ENCODE results near the gene MUC5B.
"Not testable (repeated sequence)": the region's sequence is repeated elsewhere in the genome, so short reads cannot be mapped to it uniquely, and the experiment has no call there.

Gene MUC5B, protein sequence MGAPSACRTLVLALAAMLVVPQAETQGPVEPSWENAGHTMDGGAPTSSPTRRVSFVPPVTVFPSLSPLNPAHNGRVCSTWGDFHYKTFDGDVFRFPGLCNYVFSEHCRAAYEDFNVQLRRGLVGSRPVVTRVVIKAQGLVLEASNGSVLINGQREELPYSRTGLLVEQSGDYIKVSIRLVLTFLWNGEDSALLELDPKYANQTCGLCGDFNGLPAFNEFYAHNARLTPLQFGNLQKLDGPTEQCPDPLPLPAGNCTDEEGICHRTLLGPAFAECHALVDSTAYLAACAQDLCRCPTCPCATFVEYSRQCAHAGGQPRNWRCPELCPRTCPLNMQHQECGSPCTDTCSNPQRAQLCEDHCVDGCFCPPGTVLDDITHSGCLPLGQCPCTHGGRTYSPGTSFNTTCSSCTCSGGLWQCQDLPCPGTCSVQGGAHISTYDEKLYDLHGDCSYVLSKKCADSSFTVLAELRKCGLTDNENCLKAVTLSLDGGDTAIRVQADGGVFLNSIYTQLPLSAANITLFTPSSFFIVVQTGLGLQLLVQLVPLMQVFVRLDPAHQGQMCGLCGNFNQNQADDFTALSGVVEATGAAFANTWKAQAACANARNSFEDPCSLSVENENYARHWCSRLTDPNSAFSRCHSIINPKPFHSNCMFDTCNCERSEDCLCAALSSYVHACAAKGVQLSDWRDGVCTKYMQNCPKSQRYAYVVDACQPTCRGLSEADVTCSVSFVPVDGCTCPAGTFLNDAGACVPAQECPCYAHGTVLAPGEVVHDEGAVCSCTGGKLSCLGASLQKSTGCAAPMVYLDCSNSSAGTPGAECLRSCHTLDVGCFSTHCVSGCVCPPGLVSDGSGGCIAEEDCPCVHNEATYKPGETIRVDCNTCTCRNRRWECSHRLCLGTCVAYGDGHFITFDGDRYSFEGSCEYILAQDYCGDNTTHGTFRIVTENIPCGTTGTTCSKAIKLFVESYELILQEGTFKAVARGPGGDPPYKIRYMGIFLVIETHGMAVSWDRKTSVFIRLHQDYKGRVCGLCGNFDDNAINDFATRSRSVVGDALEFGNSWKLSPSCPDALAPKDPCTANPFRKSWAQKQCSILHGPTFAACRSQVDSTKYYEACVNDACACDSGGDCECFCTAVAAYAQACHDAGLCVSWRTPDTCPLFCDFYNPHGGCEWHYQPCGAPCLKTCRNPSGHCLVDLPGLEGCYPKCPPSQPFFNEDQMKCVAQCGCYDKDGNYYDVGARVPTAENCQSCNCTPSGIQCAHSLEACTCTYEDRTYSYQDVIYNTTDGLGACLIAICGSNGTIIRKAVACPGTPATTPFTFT (N-terminal part only)

GRCh38 chr11:1222491-1223345 lies at the start of gene MUC5B:
MUC5B (plus strand) TSS chr11:1223066; CDS start chr11:1223124, 58 bp downstream.
- in situ Hi-C loops (cut with MboI; ENCODE audit: low sequenced_read_pairs, unreplicated experiment), result no loop called here
- DNase-seq (ENCODE audit: low spot score), result no peak
- no peak for TF ChIP-seq CTCF (IDR thresholded peaks at IDR 0.05; ENCODE audit: borderline replicate concordance, control extremely low read depth, extremely low read depth, insufficient read depth, missing control alignments)

- in situ Hi-C loops (cut with MboI; ENCODE audit: low sequenced_read_pairs, unreplicated experiment); DNase-seq (ENCODE audit: low spot score): not testable (repeated sequence)
Observed at GRCh38 chr11:1173396-1173795, 49.5 kb upstream of the MUC5B start.

DNA sequence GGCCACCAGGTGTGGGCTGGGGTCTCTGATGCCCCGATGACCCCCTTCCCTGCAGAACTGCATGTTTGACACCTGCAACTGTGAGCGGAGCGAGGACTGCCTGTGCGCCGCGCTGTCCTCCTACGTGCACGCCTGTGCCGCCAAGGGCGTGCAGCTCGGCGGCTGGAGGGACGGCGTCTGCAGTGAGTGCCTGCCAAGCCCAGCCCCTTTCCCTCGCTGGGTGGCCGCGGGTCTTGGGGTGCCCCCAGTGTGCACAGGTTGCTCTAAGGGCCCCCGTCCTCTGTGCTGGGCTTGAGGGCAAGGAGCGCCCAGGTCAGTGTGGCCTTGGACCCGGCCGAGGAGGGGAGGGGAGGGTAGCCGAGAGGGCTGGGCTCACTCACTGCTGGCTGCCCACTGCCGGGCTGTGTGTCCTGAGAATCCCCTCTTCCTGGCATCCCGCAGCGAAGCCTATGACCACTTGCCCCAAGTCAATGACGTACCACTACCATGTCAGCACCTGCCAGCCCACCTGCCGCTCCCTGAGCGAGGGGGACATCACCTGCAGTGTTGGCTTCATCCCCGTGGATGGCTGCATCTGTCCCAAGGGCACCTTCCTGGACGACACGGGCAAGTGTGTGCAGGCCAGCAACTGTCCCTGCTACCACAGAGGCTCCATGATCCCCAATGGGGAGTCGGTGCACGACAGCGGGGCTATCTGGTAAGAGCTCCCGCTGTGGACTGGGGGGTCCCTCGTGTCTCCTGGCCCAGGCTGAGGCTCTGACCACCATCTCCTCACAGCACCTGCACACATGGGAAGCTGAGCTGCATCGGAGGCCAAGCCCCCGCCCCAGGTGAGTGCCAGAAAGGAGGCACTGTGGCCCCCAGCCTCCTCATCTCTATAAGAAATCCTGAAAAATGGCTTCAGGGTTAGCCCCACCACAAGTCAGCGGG lies 48.2 kb upstream of the MUC5B start:
- no peak for DNase-seq (ENCODE audit: low spot score)
- in situ Hi-C loops (cut with MboI; ENCODE audit: low sequenced_read_pairs, unreplicated experiment), result no loop called here

GRCh38 chr11:1175461-1176223 lies 47.2 kb upstream of the MUC5B start:
- in situ Hi-C loops (cut with MboI; ENCODE audit: low sequenced_read_pairs, unreplicated experiment), result no loop called here
- DNase-seq (ENCODE audit: low spot score), result no peak
- TF ChIP-seq CTCF (IDR thresholded peaks at IDR 0.05; ENCODE audit: borderline replicate concordance, control extremely low read depth, extremely low read depth, insufficient read depth, missing control alignments), result no peak

More for the DNA sequence above, 48.2 kb upstream of the MUC5B start:
- no peak for TF ChIP-seq CTCF (IDR thresholded peaks at IDR 0.05; ENCODE audit: borderline replicate concordance, control extremely low read depth, extremely low read depth, insufficient read depth, missing control alignments)

DNA sequence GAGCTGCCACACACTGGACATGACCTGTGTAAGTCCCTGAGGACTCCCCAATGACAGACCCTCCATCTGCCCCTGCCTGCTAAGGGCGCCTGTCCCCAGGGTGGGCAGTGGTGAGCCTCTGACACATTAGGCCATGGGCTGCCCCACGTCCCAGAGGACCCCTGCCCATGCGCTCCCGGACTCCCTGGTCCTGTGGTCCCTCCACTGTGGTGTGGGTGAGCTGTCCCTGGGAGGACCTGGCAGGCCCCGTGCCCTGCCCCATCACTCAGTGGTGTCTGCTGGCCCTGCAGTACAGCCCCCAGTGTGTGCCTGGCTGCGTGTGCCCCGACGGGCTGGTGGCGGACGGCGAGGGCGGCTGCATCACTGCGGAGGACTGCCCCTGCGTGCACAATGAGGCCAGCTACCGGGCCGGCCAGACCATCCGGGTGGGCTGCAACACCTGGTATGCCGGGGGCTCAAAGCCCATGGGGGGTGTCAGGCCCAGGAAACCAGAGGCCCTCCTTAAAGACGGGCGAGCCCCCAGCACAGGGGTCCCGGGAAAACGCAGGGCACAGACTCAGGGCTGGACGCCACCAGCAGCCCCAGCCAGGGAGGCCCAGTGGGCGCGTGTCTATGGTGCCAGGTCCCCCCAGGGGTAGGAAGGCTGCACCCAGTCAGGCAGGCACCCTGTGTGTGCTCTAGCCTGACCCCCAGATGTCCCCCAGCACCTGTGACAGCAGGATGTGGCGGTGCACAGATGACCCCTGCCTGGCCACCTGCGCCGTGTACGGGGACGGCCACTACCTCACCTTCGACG lies 46.4 kb upstream of the MUC5B start:
- no peak for DNase-seq (ENCODE audit: low spot score)
- in situ Hi-C loops (cut with MboI; ENCODE audit: low sequenced_read_pairs, unreplicated experiment), result no loop called here
- TF ChIP-seq CTCF (IDR thresholded peaks at IDR 0.05; ENCODE audit: borderline replicate concordance, control extremely low read depth, extremely low read depth, insufficient read depth, missing control alignments), result no peak

Data from GM13976 (cell line).